Measurements from ENCODE around the gene DYRK1A.
"Not testable (repeated sequence)": the region's sequence is repeated elsewhere in the genome, so short reads cannot be mapped to it uniquely, and the experiment has no call there.

The DYRK1A gene

GRCh38 chr21:37366482-37367316, at the start of gene DYRK1A:
Gene DYRK1A (plus strand): TSS chr21:37366773. CDS start chr21:37420375, 53,602 bp downstream.
- peak; percentile 98 for DNase-seq (ENCODE audit: low read depth)

GRCh38 chr21:37319551-37319950, 47.0 kb upstream of the DYRK1A start:
- DNase-seq (ENCODE audit: low read depth), result no peak

- DNase-seq (ENCODE audit: low read depth), result no peak
Measured at GRCh38 chr21:37322084-37322483, 44.5 kb upstream of the DYRK1A start.

- DNase-seq (ENCODE audit: low read depth), result no peak
Measured at GRCh38 chr21:37324558-37324957, 42.0 kb upstream of the DYRK1A start.

GRCh38 chr21:37328147-37328546, 38.4 kb upstream of the DYRK1A start:
- DNase-seq (ENCODE audit: low read depth), result not testable (repeated sequence)

GRCh38 chr21:37331411-37331810, 35.2 kb upstream of the DYRK1A start:
- no peak for DNase-seq (ENCODE audit: low read depth)

GRCh38 chr21:37335053-37335452, 31.5 kb upstream of the DYRK1A start:
- no peak for DNase-seq (ENCODE audit: low read depth)

- no peak for DNase-seq (ENCODE audit: low read depth)
Measured at GRCh38 chr21:37337179-37337578, 29.4 kb upstream of the DYRK1A start.

GRCh38 chr21:37337831-37338230, 28.7 kb upstream of the DYRK1A start:
- no peak for DNase-seq (ENCODE audit: low read depth)

GRCh38 chr21:37338671-37339551, 27.7 kb upstream of the DYRK1A start:
- no peak for DNase-seq (ENCODE audit: low read depth)

GRCh38 chr21:37339552-37339939, 27.0 kb upstream of the DYRK1A start:
- no peak for DNase-seq (ENCODE audit: low read depth)

- no peak for DNase-seq (ENCODE audit: low read depth)
Measured at GRCh38 chr21:37341254-37341960, 25.2 kb upstream of the DYRK1A start.

GRCh38 chr21:37342046-37342632, 24.4 kb upstream of the DYRK1A start:
- DNase-seq (ENCODE audit: low read depth), result no peak

GRCh38 chr21:37346841-37347430, 19.6 kb upstream of the DYRK1A start:
- DNase-seq (ENCODE audit: low read depth), result no peak

GRCh38 chr21:37348664-37349063, 17.9 kb upstream of the DYRK1A start:
- no peak for DNase-seq (ENCODE audit: low read depth)

GRCh38 chr21:37350472-37350871, 16.1 kb upstream of the DYRK1A start:
- DNase-seq (ENCODE audit: low read depth), result no peak

- DNase-seq (ENCODE audit: low read depth), result no peak
Measured at GRCh38 chr21:37356706-37357105, 9.9 kb upstream of the DYRK1A start.

GRCh38 chr21:37357691-37358090, 8.9 kb upstream of the DYRK1A start:
- no peak for DNase-seq (ENCODE audit: low read depth)

- DNase-seq (ENCODE audit: low read depth), result no peak
Measured at GRCh38 chr21:37358397-37358796, 8.2 kb upstream of the DYRK1A start.

GRCh38 chr21:37363936-37364335, 2.6 kb upstream of the DYRK1A start:
- DNase-seq (ENCODE audit: low read depth), result no peak

- DNase-seq (ENCODE audit: low read depth), result no peak
Measured at GRCh38 chr21:37364722-37365121, 1.9 kb upstream of the DYRK1A start.

All from stimulated activated CD8-positive, alpha-beta memory T cell treated with anti-CD3 and anti-CD28 coated beads, Interleukin-12 subunit alpha, Interleukin-12 subunit beta, amount 100 ng/mL, for 1 hour (primary cell).